ENCODE measurements around the gene HOXC10. TPM values are rescaled to one million over a fixed set of nuclear protein-coding genes. Genes with fewer than 3 reads are reported as not detected.

HOXC10 gene
- total RNA-seq, 1 donor from 2014 or later: 8.5 TPM

DNA sequence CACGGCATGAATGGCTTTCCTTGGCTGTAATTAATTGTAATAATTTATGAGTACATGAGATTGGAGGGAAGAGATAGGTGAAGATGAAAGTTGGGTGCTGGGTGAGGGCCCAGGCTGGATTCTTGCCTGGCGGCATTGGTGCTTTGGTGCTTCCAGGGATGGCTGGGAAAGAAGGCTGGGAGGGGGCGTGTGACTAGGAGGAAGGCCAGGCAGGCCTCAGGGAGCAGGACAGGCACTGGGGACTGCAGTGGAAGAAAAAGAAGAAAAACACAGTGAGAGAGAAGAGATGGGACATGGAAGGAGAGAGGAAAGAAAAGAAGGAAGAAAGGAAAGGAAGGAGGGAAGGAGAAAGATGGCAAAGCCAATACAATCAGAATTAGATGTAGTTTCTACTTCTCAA lies 18.7 kb downstream of the HOXC10 start:
- DNase-seq (ENCODE audit: low spot score): no peak

DNA sequence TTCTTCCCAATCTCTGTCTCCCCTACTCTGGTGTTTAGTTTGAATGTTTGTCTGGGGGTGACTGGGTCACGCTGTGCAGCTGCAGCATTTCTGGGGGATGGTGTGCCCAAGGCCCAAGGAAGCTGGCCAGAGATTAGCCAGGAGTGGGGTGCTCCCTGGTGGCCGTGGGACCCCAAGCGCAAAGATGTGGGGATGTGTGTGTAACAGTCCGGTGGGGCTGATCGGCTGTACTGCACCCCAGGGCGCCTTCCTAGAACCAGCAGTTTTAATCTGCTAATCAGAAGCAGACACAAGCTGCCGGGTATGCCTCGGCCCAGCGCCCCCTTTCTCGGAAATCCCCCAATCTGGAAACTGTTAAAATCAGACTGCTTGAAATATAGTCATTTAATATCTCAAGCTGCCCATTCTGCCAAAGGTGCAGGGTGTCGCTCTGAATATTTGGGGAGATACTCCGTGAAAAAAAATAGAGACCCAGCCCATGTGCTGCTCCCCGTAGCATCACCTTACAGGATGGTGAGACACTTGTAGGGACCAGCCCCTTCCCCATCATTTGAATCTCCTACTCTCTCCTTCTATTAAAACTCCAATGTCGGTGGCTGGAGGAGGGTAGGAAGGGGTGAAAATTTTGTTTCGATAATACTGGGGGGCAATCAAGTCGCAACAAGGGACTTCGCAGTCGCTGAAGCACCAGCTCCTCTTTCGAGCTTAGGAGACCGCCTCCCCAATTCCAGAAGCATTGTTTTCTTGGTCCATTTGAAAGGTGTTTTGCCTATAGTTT lies 19.3 kb downstream of the HOXC10 start:
- DNase-seq (ENCODE audit: low spot score): no peak

DNA sequence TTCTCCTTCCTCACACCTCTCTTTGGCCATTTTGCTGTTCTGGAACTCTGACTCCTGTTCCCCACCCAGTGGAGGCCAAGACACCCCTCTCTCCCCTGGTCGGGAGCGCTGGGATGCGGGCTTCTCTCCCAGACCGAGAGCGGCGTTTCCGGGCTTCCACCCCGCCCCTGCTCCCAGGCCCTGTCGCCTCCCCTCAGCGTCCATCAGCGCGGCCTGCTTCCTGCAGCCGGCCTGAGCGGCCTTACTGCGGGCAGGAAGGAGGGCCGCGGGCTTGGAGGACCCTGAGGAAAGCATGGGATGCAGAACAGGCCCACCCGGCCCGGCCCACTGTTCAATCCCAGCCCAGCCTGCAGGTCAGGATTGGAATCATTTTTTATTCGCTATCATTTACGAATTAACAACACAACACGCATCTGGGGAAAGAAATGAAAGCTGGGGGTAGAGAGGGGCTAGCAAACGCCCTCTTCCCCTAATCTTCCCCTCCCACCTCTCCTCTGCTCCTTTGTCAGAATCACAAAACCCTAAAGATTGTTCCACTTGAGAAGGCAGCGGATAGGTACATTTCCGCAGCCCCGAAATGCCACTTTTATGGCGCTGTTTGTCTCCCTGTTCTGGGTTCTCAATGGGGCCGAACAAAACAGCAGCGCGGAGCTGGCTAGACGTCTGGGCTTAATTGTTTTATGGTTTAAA lies 20.0 kb downstream of the HOXC10 start:
- DNase-seq (ENCODE audit: low spot score): no peak

DNA sequence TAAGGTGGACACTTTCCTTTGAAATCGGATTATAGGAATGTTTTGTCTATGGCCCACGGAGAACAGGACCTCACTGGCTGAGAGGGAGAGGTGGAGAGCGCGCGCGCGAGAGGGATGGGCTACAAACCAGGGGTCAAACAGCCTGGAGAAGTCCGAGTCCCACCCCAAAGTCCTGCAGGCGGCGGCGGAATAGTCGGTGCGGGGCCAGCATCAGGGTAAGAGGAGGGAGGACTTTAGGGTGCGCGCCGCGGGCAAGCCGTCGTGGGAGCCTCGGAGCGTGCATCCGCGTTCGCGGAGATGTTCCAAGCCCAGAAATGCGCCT lies 20.5 kb downstream of the HOXC10 start:
- DNase-seq (ENCODE audit: low spot score): no peak

DNA sequence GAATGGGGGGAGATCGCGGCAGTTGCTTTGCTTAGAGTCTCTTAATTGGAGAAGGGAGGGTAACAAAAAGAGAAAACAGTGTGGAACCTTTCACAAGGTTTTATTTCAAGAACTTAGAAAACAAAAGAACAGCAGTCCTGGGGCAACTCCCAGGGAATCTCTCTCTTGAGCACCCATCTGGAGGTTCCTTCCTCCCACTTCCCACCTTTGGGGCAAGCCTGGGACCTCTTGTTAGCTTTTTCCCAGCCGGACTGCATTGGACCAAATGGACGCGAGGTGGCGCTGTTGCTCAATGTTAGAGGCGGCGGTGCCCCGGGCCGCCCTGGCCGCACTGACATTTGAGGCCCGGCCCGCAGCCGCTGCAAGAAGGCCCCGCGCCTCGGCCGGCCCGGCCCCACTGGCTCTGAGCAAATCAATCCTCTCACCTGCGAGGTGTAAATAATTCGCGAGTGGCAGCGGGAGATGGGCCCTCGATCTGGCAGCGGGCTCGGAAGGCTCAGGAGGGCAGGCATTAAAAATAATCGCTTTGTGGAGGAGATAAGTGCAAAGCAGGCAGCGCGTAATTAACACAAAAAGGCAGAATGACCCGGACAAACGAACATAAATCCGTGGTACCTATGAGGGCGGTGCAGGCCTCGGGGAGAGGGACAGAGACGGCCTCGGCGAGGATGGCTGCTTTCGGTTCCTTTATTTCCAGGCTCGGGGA lies 21.1 kb downstream of the HOXC10 start:
- DNase-seq (ENCODE audit: low spot score): peak; percentile 87

DNA sequence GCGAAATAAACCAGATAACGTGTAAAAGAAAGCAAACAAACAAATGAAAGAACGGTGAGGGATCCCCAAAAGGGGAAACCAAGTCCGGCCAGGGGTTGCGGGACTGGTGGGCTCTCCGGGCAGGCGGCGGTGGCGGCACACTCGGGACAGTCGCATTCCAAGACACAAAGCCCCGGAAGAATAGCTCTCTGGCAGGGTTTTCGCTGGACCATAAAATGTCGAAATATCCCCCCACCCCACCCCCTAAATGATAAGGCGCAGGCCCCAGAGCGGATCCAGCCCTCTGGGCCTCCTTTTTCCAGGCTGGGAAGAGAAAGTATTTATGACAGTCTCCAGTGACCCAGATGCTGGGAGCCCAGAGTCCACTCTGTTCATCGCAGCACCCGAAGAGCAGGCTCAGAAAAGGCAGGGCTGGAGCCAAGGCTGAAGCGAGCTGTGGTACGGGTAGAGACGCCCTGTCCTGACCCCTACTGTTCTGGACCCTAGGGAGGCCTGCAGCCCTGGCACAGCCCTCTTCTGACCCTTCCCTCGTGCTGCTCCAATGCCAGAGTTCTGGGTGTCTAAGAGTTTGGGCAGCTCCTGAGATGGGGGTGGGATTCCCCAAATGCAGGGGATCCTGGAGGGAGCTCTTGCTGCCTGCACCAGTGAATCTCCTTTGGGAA lies 21.7 kb downstream of the HOXC10 start:
- DNase-seq (ENCODE audit: low spot score): no peak

DNA sequence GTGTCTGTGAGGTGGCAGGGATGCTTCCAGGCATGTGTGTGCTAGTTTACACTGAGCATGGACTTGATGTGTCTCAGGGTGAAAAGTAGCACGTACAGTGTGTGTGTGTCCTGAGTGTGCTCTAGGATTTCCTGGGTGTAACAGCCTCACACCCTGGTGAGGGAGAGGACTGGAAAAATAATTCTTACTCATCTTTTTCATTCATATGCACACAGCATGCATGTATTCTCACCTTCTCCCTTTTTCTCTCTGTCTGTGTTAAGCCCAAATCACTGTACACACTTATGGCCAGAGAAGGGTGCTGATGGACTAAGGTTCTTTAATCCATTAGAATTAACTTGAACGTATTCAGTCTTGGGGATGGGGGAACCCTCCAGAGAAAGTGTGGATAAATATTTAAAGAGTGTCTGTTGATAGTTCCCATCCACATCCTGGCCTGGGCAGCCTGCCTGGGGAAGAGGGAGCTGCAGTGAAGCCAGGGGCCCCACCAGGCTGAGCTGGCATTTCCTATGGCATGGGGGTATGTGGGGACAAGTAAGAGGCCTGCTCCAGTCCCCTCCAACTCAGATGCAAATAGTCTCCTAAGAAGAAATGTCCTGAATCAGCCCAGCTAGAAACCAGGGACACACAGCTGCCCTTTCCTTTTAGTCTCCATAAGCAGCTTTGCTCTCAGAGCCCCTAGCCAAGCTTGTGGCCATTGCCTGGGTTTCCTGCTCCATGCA lies 22.8 kb downstream of the HOXC10 start:
- DNase-seq (ENCODE audit: low spot score): no peak

DNA sequence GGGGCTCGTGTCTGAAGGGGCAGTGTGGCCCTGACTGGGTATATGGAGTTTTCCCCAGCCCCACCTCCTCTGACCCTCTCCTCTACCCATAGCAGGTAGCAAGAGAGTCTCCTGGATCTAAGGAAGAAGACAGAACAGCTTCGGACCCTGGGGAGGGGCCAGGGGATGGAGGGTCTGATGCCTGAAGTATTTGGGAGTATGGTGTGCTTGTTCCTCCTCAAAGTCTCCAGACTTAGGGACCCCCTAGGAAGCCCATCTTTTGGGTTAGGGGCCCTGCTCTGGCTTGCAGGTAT lies 23.3 kb downstream of the HOXC10 start:
- no peak for DNase-seq (ENCODE audit: low spot score)

DNA sequence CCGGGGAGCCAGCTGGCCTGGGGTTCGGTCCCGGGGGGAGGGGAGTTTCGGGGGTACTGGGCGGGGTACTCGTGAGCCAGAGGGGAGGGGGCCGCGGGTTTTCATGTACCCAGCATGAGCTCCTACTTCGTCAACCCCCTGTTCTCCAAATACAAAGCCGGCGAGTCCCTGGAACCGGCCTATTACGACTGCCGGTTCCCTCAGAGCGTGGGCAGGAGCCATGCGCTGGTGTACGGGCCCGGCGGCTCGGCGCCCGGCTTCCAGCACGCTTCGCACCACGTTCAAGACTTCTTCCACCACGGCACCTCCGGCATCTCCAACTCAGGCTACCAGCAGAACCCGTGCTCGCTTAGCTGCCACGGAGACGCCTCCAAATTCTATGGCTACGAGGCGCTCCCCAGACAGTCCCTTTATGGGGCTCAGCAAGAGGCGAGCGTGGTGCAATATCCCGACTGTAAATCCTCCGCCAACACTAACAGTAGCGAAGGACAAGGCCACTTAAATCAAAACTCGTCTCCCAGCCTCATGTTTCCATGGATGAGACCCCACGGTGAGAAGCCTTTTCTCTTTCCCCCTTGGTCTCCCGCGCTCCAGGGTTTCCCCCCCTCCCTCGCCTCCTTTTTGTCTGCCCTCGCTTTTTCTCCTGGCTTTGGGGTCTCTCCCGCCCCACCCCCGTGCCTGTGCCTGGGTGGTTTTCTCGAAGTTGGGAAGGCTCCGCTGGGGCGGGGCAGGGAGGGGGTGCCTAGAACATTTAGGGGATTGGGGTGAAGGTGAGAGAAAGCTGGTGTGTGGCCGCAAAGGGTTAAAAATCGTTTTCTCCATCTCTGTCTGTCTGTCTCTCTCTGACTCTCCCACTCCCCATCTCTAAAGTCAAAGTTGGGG lies 24.5 kb downstream of the HOXC10 start:
- DNase-seq (ENCODE audit: low spot score): no peak

DNA sequence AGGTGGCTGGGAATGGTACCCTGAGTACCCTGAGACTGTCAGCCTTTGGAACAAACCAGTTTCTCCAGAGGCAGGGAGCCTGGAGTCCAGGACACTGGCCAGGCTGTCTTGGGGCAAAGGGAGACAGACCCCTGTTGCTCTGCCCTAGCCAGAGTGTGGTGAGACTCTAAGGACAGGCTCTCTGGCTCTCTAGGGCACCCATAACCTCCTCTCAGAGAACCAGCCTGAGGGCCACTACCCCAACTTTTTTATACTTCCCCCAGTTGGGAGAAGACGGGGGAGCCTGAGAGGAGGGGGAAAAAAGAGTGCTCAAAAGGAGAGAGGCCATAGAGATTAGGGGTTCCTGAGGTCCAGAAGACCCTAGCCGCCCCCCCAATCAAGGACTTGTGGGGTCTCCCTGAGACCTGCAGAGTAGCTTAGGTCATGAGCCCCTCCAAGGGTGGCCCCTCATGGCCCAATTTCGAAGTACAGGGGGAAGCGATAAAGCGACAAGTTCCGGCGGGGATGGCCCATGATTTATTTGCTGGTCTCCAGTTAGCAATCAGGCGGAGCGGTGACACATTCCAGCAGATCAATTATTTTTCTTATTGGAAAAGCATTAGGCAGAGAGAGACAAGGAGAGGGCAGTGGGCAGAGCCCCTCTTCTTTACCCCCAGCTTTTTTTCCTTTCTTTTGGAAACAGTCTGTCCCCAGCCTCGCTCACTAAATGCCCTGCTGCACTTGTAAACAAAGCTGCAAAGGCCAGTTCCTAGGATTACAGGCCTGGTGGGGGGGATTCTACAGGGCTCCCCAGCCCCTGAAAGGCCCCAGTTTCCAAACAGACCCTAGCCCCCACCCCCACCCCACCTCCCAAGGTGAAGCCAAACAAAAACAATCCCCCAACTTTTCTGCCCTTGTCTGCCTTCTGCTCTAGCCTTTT lies 25.4 kb downstream of the HOXC10 start:
- no peak for DNase-seq (ENCODE audit: low spot score)

DNA sequence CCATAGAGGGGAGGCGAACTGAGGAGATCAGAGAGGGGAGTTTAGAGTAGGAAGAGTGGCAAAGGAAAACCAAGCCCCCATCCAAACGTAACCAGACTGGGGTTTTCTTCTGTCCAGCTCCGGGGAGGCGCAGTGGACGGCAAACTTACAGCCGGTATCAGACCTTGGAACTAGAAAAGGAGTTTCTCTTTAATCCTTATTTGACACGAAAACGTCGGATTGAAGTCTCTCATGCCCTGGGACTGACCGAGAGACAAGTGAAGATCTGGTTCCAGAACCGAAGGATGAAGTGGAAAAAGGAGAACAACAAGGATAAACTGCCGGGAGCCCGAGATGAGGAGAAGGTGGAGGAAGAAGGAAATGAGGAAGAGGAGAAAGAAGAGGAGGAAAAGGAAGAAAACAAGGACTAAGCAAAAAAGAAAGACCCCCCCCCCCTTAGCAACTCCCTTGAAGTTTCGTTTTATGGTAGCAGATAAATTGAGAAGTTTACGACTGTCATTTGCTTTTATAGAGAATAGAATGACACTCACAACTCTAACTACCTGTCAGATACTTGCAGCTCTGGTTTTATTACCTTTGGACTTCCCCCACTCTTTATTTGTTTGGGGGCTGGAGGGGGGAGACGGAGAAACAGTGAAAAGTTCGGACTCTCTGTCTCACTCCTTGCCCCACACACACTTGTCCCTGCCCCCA lies 26.2 kb downstream of the HOXC10 start:
- no peak for DNase-seq (ENCODE audit: low spot score)

DNA sequence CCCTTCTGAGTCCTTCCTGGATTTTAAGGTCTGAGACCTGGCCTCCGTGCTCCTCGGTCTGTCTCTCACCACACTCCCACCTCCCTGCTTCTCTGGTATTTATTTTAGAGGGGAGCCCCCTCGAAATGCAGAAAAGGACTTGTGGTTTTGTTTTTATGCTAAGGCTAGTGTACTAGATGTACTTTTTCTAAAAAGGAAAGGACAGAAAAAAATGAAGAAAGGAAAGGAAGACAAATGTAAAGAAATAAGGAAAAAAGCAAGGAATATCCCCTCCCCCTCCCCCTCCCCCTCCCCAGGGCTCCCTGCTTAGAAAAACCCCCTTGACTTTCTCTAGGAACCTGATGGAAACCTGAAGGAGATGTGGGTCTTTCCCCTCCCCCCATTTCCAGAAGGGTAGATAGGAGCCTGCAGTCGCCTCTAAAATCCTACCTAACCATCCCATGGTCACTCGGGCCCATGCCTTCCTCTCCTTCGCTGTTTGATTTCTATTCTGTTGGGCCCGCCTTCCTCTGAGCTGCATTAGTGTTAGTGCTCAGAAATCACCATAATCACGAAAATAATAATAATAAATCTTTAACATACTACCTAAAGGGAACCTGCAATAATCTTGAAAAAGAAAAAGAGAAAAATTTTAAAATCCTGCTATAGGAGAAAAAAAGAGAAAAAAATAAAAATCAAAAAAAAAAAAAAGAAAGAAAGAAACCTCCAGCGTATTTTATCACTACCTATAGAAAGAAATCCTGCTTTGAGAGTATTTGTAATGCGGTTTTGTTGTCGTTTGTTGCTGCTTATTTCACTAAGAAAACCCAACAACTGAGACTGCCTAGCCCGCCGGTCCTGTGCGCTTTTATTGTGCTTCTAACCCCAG lies 27.0 kb downstream of the HOXC10 start:
- DNase-seq (ENCODE audit: low spot score): no peak

DNA sequence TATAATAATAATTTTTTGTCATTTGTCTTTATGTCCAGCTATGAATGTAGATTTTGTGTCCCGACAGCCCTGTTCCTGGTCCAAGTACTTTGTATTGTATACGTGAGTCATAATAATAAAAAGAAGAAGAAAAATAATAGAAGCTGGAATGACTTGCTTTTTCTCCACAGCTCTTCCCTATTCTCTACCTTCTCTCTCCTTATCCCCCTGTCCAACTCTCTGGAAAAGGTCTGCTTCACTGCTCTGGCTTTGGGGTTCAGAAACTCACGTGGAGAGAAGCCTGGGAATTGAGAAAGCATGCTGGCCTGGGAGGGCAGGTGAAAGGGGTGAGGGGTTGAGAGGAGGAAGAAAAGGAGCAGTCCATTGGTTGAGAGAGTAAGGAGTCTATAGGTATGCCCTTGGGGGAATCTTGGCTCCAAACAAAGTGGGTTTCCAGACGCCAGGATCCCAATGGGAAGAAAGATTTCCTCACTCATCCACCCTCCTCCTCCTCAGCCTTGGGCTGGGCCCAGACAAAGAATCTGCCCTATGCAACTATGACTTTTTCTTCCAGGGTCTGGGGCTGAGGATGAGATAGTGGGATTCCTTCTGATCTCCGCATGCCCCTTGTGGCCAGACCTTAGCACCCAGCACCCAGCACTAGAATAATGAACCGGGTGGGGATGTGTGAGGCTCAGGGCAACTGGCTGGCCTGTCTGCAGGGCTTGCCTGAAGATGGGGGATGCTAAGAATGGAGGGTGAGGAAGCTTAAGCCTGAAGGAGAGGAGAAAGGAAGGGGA lies 27.9 kb downstream of the HOXC10 start:
- no peak for DNase-seq (ENCODE audit: low spot score)

DNA sequence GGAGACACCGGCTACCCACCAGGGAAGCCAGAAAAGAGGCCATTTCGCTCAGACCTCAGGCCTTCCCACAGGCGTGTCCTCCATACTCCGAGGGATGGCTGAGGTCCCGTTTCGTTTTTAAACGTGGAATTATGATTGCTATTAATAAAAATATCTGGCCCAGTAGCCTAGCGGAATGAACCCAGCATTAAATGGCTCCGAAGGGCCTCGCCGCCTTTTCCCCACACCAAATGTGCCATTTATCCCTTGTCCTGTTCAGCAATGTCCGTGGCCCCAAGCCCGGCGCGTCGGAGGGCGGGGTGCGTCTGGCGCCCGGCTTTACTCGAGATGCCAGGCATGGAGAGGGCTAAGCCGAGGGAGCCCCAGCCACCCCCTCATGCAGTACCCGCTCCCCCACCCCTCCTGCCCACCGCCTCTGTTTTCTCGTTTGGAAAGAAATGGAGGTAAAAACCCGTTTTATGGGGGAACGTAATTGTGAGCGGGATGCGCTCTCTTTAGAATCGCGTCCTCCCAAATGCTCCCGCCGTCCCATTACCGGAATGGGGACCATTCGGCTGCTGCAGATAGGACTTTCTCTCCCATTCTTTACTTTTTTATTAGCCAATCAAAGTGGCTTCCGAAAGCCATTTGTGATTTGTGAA lies 29.6 kb downstream of the HOXC10 start:
- no peak for DNase-seq (ENCODE audit: low spot score)

DNA sequence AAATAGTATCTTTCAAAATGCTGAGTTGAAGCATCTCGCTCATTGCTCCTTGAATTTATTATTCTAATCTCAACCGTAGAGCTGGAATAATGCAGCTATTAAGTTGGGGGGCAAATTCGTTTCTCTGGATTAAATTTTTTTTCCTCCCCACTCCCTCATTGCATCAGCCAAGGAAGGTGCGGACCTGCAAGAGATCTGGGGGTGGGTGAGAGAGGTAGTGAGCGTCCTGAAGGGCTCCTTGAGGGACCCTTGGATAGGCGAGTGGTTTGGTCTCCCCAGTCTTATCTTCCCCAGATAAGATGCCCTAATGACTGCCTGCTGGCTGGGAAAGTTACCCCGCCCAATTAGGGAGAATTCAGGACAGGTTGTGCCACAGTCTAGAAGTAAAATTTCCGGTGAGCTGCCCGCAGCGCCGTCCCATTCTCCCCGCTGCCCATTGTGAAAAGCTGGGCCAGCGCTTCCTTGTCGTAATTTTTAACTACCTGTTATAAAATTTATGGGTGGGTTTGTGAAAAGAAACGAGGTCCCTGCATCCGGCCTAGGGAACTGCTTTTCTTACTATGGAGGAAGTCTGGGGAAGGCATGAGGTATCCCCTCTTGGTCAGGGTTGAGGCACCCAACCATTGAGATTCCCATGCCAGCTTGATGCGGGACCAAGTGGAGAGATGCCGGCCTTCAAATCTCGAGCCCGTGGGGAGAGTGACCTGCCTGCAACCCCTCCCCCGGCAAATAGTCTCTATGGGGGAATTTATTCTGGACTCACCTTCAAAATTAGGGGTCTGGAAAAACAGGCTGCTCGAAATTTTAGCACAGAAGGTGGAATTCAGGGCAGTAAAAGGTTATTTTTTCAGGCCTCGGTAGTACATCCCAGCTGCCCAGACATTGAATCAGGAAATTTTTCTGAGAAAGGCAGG lies 30.3 kb downstream of the HOXC10 start:
- no peak for DNase-seq (ENCODE audit: low spot score)

DNA sequence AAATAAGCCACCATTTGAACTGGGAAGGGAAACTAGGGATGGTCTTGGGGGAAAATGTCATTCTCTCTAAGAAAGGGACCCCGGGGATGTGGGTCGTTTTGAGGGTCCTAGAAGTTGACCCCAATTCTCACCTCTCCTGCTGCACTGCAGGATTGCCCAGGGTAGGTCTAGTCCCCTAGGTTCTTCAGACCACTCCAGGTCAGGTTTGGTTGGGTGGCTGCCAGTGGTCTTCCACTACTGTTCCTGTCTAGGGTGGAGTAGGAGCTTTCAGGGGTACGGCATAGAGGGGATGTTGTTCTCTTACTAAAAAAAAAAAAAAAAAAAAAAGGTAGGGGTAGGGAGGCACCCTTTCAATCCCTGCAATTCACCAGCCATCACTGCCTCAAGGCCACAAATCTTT lies 31.1 kb downstream of the HOXC10 start:
- DNase-seq (ENCODE audit: low spot score): no peak

All from ureter (tissue), 1 donor.